Psoas muscle (tissue), 8 donors: Measurements from ENCODE around the gene SLC46A1. TPM values are rescaled to one million over a fixed set of nuclear protein-coding genes. Genes with fewer than 3 reads are reported as not detected.

Experiments
- ATAC-seq, 4 donors: fragments of 200-7000 bp; cut with Tn5 transposase; one replicate each; pipeline ENCODE4 v1.9.1; 2020; ENCODE audit warnings: moderate library complexity in 3 of 4, mild to moderate bottlenecking in 2 of 4
- DNase-seq, 2 donors: peaks; one replicate each; pipeline ENCODE4 v3.0.0-alpha.2; 2020
- H3K27ac ChIP-seq: fragments of 200-600 bp; one replicate; pipeline ENCODE4 v1.8.0; 2022
- H3K27me3 ChIP-seq, 3 donors: fragments of 200-600 bp in 1 of 3; one replicate each; pipeline versions ENCODE4 v1.6.1 to v1.8.0; 2013 to 2022; ENCODE audit warnings: low read length in 2 of 3, mild to moderate bottlenecking in 2 of 3, moderate library complexity in 1 of 3; ENCODE audit not compliant: insufficient read depth in 3 of 3
- H3K36me3 ChIP-seq, 2 donors: fragments of 200-600 bp in 1 of 2; one replicate each; pipeline versions ENCODE4 v1.6.1 to v1.8.0; 2013 to 2022; ENCODE audit warnings: low read depth in 1 of 2, mild to moderate bottlenecking in 1 of 2, moderate library complexity in 1 of 2; ENCODE audit not compliant: insufficient read depth in 1 of 2
- H3K4me1 ChIP-seq: fragments of 200-600 bp; one replicate; pipeline ENCODE4 v1.8.0; 2022
- H3K4me3 ChIP-seq: fragments of 200-600 bp; one replicate; pipeline ENCODE4 v1.8.0; 2022; ENCODE audit warnings: mild to moderate bottlenecking
- H3K9me3 ChIP-seq: fragments of 200-600 bp; one replicate; pipeline ENCODE4 v1.8.0; 2022
- CTCF ChIP-seq: fragments of 200-600 bp; IDR thresholded peaks from one replicate; pipeline ENCODE4 v1.8.0; 2022; ENCODE audit warnings: antibody characterized with exemption
- WGBS, 3 donors: extraction: QIAGEN DNeasy Blood & Tissue Kit; methylation state at CpG; one replicate each; pipeline versions ENCODE4 v1.1.6 to v1.1.7; 2013; 5-methylcytosine and 5-hydroxymethylcytosine counted together
- intact Hi-C, 2 donors: fragments of 100-400 bp; cut with DNase I; formaldehyde crosslinking; loops; one replicate each; pipeline versions ENCODE4 v1.11.0 to v1.14.2; 2022
- polyA plus RNA-seq, 3 donors: library from polyadenylated mRNA; stranded (reverse); fragments of 200-250 nt; gene quantifications; one replicate each; pipeline ENCODE4 v1.2.3, GENCODE V29; 2013
- total RNA-seq, 4 donors: library from RNA; stranded (reverse); fragmentation: NEBNext Ultra II Directional in 2 of 4; extraction: Animal tissue kit (Norgen Biotek cat#: 25700) in 2 of 4; gene quantifications; one replicate each; pipeline versions ENCODE4 v1.2.1 to v1.2.4, GENCODE V29; 2021 to 2023
- donor health status: healthy with polysubstance abuse.
- donor health status: DM: no; HTN: no; CAD: no; lungs with moderate emphysema.
- donor health status: Bipolar disorder and iron deficiency.
- donor health status: healthy.
- donor health status: DM: yes; HTN: yes; CAD: no.
- donor health status: DM: no; HTN: no; CAD: no.
- donor health status: DM: no; HTN: no; CAD: no.
- donor health status: DM: yes; HTN: yes; CAD: no.

The SLC46A1 gene
- total and polyA plus RNA-seq, 7 donors = 1.1 to 4.2 (median 2.7) TPM

DNA sequence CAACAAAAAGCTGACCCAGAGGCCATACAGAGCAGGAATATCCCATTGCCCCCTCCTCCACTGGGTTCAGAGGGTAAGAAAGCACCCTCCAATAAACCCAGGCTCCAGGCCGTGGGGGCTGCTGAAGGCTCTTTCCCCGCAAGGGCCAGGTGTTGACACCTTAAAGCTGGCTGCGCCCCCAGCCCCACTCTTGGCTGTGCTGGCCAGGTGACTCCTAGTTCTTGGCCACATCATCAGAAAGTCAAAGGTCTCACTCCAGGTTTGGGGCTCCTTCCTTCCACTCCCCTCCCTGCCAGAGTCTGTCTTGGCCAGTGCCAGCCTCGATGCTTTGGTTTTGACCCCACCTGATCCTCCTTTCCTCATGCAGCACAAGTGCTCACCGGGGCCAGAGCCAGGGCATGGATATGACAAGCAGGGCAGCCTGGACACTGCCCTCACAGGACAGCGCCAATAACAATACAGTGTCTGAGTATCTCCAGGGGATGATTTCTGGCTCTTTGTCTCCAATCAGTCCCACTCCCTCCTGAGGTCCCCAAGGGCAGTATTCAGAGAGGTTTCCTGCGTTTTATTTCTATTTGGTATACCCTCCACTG, 8.2 kb downstream of the SLC46A1 start:
- ATAC-seq = peak in 1 of 4 donors; percentile 18
- Histone ChIP-seq H3K4me1 (no peaks in the 10 kb centered on the region), H3K27ac (no peak overlapping the region), H3K36me3 (peaks cover 0 to 76% of the 10 kb centered on the region in 2 donors), H3K27me3 (no peaks in the 10 kb centered on the region), H3K9me3 (no peaks in the 10 kb centered on the region), H3K4me3 (no peak overlapping the region)
- DNase-seq = peak in 1 of 2 donors; percentile 17
- TF ChIP-seq CTCF = no peak
- intact Hi-C loops = no loop called here
- 62 to 79% (median 68%) methylated on average over 7 of the region's 7 CpGs for WGBS, 3 donors

- WGBS, 3 donors = 90 to 97% (median 96%) methylated on average over 3 of the region's 3 CpGs
- Histone ChIP-seq H3K4me1 (no peaks in the 10 kb centered on the region), H3K27me3 (no peaks in the 10 kb centered on the region), H3K9me3 (no peaks in the 10 kb centered on the region), H3K36me3 (peaks cover 0 to 76% of the 10 kb centered on the region in 2 donors), H3K27ac (no peak overlapping the region), H3K4me3 (no peak overlapping the region)
- DNase-seq (no peak), ATAC-seq (no peak)
- no peak for TF ChIP-seq CTCF
- intact Hi-C loops = no loop called here
Observed at GRCh38 chr17:28397275-28397674, 8.7 kb downstream of the SLC46A1 start.

- no peak for TF ChIP-seq CTCF
- Histone ChIP-seq H3K27me3 (no peaks in the 10 kb centered on the region), H3K36me3 (peaks cover 0 to 72% of the 10 kb centered on the region in 2 donors), H3K9me3 (no peaks in the 10 kb centered on the region), H3K27ac (no peak overlapping the region), H3K4me1 (no peaks in the 10 kb centered on the region), H3K4me3 (no peak overlapping the region)
- intact Hi-C loops = no loop called here
- WGBS, 3 donors = 78 to 84% (median 81%) methylated on average over 5 to 6 of the region's 6 CpGs
- DNase-seq = peak in 1 of 2 donors; percentile 26
- no peak for ATAC-seq
Observed at GRCh38 chr17:28396635-28397239, 9.3 kb downstream of the SLC46A1 start.

GRCh38 chr17:28395968-28396367, 10.0 kb downstream of the SLC46A1 start:
- no peak for ATAC-seq
- intact Hi-C loops = no loop called here
- Histone ChIP-seq H3K27ac (no peak overlapping the region), H3K4me1 (no peaks in the 10 kb centered on the region), H3K9me3 (no peaks in the 10 kb centered on the region), H3K36me3 (peaks cover 0 to 68% of the 10 kb centered on the region in 2 donors), H3K4me3 (no peak overlapping the region), H3K27me3 (no peaks in the 10 kb centered on the region)
- WGBS, 3 donors = 82 to 85% (median 83%) methylated on average over 6 of the region's 6 CpGs
- no peak for TF ChIP-seq CTCF
- peak in 1 of 2 donors; percentile 28 for DNase-seq
